NOMO-1 treated with DMSO at 0.1 percent for 48 hours (cell line): ENCODE data around the gene SLC22A1.
"Not testable (repeated sequence)": the region's sequence is repeated elsewhere in the genome, so short reads cannot be mapped to it uniquely, and the experiment has no call there.

ENCODE experiments used
- DNase-seq: peaks from one replicate; lab custom pipeline; 2025; ENCODE audit not compliant: unreplicated experiment; lab: John Stamatoyannopoulos, UW

The SLC22A1 gene

DNA sequence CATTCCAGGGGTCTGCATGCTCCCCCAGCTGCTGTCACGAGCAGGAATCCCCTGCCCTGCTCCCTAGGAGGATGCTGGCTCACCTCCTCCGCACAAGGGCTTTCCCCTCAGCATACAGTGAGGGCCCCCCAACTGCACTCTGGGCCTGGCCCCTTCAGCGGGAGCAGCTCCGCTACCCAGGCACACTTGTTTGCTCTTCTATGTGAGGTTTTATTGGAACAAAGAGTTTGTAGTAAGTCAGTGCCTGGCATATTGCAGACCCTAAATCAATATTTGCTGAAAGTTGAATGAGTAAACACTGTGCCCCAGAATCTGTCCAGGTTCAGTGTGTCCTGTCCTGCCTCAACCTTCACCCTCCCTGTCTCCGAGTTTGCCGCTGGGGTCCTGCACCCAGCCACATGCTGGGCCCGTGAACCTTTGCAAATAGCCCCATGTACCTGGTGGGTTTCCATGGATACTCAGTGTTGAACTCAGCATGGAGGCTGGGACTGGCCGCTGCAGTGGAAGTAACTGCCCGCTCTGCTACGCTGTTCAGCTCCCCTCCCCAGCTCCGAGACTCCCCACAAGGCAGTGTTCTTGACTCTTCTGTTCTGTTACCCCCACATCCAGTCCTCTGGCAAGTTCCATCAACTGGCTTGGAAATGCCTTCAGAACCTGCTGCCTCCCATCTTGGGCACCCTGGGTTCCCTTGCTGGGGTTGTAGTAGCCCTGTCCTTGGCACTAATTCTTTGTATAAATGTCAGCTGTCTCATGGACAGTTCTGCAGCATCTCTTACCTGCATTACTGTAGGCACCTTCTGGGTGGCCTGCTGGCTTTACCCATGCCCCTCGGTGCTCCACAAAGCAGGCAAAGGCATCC lies 15.7 kb downstream of the SLC22A1 start:
- DNase-seq: no peak

DNA sequence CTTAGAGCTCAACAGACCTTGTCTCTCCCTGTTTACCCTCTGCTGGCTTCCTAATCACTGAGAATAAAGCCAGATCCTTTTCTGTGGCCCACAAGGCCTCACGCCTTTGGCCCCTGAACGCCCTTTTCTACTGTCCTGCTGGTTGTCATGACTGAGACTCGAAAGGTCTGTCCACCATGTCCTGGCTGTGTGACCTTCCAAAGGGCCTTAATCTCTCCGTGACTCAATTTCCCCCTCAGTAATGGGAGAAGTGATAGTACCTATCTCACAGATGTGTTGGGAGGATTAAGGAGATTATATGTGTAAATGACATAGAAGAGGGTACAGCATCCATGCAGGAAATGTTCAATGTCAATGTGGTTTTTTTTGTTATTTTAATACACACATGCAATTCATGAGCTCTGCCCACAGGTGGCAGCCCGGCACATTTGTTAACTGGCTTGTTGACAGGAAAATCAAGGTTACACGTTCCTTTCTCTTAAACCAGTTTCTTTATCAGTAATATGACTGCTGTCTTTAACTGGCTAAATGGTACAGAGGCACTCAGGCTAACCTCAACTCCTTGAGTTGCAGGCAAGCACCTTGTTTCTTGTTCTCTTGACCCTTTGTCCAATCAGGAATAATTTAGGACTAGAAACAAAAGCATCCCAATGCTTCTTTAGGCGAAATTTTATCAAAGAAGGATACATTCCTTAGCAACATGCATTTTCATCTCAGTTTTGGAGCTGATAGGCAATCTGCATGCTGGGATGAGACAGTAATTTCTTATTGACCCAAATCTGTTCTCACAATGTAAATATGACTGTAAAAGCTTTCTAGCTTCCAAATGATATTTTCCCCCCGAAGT lies 16.6 kb downstream of the SLC22A1 start:
- peak; percentile 44 for DNase-seq

DNA sequence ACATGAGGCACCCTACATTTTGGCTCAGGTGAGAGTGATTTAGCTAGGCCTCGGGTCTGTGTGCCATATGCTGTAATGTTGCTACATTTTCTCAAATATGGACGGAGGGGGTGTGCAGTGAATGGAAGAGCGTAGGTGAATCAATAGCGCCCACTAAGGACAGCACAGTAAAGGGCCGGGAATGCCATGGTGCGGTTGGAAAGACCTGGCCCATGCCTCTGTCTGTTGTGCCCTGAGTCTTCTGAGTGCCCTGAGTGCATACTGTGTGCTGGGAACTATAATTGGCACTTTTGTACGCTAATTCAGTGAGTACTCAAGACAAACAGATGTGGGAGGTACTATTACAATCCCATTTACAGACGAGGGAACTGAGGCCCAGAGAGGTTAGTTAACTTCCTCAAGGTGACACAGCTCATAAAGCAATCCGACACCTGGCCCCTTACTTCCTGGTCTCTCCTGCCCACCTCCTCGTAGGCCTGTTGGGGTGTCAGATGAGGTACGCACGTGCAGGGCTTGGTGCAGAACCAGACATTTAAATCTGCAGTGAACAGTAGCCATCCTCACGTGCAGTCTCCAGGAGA lies 17.3 kb downstream of the SLC22A1 start:
- no peak for DNase-seq

DNA sequence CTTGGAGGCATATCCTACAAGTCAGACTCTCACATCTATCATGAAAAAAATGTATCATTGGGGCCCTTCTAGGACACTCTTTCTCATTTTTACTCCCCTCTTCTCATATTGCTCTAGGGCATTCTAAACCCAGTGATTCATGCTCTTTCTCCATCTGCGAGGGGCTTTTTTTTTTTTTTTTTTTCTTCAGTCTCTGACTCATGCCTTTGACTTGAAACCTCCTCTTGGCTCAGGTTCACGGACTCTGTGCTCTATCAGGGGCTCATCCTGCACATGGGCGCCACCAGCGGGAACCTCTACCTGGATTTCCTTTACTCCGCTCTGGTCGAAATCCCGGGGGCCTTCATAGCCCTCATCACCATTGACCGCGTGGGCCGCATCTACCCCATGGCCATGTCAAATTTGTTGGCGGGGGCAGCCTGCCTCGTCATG lies 17.8 kb downstream of the SLC22A1 start:
- no peak for DNase-seq

DNA sequence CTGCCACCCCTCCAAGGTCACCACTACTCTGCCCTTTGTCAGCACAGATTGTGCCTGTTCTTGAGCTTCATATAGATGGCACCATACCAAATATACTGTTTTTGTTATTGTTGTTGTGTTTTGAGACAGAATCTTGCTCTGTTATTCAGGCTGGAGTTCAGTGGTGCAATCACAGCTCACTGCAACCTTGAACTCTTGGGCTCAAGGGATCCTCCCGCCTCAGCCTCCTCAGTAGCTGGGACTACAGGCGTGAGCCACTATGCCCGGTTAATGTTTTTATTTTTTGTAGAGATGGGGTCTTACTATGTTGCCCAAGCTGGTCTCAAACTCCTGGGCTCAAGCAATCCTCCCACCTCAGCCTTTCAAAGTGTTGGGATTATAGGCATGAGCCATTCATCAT lies 18.9 kb downstream of the SLC22A1 start:
- not testable (repeated sequence) for DNase-seq

DNA sequence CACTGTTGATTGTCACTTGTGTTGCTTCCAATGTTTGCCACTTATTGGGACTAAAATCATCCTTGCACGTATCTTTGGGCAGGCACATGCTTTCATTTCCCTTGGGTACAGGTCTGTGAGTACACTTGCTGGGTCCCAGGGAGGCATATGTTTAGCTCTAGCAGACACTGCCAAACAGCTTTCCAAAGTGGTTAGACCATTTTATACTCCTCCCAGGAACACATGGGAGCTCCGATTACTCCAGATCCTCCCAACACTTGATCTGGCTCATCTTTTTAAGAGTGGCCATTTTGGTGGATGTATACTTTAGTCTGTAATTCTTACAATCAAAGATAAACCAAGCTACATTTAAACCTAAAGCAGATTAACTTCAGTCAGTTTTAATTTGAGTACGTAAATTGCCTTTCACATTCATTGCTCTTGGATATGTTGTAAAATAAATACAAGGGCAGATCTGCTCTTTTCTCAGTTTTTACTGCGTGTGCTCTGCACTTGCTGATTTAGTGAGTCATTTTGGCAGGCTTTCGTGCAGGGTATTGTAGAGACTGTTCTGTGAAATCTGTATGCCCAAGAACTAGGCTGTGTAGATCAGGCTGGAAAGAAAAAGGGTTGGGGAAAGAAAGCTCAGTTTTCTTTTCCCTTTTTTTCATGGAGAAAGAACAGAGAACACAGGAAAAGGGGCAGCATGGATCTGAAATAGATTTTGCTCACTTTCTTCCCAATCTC lies 19.5 kb downstream of the SLC22A1 start:
- no peak for DNase-seq

DNA sequence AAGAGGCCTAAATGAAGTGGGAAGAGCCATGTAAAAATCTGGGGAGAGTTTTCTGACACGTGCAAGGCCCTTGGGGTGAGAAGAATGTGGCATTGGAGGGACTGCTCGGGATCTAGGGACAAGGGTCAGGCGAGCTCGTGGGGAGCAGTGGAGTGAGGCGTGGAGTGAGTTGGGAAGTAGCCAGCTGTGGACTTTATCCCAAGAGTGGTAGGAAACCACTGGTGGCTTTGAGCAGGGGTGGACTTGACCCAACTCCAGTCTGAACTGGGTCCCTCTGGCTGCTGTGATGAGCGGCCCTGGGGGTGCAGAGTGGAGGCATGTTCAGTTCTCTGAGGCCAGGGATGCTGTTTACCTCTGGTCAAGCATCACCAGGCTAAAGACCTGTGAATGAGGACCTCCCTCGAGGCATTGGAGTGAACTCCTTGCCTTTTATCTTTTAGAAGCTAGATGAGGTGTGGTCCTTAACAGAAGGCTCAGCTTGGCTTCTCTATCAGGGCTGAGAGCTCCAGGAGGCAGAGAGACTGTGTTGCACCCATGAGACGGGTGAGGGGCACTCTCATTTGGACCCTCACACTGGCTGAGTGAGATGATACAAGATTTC lies 20.6 kb downstream of the SLC22A1 start:
- no peak for DNase-seq

DNA sequence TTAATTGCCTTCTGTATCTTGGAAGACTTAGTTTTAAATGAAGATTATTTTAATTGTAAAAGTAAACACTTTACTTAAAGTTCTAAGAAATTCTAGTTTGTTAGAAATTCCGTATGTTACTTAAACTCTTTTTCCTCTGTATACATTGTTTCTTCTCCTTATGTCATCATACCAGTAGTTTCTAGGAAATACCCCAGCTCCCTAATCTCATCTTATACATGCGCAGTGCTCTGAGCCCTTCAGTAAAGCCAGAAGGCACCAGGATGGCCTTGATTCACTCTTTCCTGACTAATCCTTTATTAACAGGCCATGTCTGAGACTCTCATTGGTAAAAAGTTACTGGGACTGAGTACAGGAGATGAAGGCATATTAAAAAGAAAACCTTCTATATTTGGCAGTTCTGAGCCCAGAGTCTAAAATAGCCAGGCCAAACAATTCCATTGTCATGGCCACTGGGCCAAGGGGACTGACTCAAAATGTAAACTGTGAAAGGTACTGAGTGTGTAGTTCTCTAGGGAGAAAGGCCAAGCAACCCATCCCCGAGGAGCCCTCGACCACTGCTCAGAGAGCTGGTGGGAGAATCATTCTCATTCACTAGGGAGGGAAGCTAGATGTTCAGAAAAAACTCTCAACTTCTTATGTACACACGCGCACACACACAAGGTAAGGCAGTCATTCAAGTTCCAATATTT lies 25.0 kb downstream of the SLC22A1 start:
- no peak for DNase-seq

DNA sequence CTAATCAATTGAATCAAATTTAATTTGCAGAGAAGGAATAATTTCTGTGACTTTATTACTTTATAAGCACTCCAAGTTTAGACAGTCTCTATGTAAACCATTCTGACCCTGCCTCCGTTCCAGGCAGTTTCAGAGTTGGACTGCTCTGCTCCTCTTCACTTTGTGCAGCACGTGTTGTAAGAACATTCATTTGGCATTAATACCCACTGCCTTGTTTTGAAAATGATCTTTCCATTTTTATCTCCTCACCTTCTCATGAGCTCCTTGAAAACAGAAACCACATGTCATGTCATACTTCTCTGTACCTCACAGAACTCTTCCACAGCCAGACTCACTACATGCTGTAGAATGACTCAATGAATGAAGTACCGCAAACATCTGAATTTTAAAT lies 25.5 kb downstream of the SLC22A1 start:
- no peak for DNase-seq

DNA sequence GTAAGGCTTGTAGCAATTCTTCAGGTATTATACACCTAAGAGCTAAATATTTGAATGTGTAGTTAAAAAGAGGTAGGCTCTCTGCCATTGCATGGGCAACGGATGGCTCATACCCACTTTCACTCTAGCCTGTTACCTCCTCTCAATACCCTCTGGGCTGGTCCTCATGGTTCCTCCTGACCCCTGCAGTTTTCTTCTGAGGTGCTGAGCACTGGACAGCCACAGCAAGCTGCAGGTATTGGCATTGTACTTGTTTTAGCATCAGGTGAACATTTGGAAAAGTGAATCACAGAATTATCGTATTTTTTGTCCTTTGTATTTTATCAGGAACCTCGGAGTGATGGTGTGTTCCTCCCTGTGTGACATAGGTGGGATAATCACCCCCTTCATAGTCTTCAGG lies 32.9 kb downstream of the SLC22A1 start:
- no peak for DNase-seq

DNA sequence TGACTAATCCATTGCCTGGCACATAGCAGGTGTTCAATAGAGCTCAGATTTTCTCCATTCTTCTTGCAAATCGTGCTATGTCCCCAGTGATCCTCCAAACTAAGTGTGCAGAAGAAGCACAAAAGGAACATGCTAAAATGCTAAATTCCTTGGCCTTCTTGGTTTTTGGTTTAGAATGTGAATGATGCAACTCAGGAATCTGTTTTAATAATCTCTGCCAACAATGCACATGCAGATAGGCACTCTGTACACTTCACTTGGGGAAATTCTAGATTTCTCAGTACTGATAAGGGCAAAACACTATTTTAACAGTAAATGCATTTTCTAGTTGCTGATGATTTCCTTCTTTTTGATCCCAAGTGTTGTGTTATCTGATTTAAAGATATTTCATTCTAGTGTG lies 35.2 kb downstream of the SLC22A1 start:
- DNase-seq: no peak

DNA sequence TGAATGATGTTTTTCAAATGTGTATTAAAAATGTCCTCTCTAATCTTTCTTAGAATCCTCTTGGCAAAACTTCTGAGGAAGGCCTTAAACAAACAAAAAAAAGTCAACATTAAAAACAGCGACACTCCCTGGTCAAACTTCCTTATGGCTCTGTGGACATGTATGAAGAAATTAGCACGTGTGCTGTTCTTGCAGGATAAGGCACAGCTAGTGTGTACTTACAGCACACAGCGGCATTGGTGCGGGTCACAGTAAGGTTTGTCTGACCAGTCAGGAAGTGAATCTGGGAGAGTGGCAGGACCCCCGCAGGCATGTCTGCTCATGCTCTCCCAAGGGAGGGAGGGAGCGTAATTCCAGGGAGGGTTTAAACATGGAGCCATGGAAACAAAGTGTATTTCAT lies 38.8 kb downstream of the SLC22A1 start:
- DNase-seq: no peak

DNA sequence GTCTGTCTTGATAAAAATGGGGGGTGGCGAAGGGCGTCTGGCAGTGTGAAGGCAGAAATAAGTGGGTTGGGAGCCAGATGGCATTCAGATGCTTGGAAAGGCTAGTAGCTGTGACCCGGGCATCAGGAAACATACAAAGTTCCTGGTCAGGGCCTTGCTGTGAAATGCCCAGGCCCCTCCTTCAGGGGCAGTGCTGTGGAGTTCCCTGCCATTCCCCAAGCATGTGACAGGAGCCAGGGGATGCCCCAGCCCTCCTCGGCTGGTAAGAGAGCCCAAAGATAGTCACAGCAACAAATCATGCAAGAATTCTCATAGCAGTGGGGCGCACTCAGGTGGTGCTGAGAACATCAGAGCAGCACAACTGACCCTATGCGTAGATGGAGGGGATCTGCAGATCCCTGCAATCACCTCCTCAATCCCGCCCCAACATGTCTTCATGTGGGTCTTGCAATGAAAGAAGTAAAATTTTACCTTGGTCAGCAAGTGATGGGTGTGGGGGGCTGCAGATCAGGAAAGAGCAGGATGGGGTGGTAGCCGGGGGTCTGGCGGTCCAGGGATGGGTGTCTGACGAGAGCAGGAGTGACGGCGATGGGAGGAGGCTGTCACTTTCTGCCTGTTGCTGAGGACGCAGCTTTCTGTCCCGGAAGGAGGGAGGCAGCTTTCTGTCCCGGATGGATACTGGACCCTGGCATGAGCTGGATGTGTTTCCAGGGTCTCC lies 39.5 kb downstream of the SLC22A1 start:
- no peak for DNase-seq

DNA sequence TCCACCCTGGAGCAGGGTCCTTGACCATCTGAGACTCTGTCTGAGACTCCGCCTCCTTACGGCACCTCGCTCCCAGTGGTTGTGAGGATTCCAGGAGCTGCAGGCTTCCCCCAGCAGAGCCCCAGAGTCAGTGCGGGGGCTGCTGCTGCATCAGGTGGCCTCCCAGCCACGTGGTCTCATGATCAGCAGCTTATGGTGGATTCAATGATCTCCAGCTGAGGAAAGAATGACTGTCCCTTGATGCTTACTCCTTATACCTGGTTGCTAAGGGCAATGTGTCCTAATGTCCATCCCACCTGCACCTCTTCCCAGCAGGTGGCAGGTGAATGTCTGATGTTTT lies 40.0 kb downstream of the SLC22A1 start:
- no peak for DNase-seq

DNA sequence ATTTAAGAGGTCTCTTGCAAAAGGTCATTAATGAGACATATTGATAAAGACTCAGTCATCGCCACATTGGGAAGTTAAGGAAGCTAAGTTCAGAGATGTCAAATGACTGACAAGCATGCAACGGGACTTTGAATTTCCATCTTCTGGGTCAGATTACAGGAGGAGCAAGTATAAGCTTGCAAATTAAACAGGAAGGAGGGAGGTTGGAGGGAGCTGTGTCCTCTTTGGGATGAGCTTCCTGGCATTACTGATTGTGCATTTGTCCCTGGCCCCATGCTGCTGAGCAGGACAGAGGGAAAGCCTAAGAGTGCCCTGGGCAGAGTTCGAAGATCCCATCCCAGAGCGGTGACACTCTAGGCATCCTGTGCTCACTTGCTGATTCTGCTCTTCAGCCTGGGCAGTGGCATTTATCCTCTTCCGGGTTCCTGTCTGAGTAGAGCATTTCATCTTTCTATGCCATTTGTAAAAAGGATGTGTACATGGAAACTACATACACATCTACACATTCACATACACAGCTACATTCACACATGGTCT lies 40.5 kb downstream of the SLC22A1 start:
- DNase-seq: no peak

DNA sequence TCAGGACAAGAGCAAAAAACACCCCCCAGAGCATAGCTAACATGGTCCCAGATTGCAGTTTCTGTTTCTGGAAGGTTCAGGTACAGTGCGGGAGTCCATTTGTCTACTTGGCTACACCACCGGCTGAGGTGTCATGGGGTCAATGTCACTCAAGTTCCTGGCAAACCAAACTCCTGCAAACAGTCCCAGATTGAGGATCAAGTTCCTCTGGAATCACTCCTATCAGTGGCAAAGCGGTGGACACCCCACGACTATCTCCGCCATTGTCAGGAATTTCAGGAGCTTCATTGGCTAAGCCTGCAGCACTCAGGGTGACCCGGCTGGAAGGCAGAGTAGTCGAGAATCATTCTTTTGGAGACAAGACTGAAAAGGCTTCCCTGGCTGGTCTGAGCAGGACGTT lies 41.8 kb downstream of the SLC22A1 start:
- no peak for DNase-seq

DNA sequence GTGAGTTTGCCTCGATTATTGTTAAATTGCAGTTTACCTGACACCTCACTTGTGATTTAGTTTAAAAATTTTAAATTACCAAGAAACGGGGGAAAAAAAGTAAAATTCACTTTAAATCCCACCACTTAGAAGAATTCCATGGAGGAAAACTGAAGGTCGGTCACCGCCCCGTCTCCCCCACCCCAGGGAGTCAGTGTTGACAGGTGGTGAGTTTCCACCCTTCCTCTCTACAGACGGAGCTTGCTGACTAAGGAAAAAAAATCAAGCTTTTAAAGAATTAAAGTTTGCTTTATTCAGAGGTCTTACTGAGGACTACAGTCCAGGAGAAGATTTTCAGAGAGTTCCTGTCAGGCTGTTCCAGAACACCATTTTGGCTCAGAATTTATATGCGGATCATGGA lies 42.3 kb downstream of the SLC22A1 start:
- no peak for DNase-seq

DNA sequence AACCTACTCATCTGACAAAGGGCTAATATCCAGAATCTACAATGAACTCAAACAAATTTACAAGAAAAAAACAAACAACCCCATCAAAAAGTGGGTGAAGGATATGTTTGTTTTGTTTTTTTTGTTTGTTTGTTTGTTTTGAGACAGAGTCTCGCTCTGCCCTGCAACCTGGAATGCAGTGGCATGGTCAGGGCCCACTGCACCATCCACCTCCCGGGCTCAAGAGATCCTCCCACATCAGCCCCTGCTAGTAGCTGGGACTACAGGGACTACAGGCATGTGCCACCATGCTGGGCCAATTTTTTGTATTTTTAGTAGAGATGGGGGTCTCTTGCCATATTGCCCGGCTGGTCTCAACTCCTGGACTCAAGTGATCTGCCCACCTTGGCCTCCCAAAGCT lies 44.3 kb downstream of the SLC22A1 start:
- DNase-seq: not testable (repeated sequence)

DNA sequence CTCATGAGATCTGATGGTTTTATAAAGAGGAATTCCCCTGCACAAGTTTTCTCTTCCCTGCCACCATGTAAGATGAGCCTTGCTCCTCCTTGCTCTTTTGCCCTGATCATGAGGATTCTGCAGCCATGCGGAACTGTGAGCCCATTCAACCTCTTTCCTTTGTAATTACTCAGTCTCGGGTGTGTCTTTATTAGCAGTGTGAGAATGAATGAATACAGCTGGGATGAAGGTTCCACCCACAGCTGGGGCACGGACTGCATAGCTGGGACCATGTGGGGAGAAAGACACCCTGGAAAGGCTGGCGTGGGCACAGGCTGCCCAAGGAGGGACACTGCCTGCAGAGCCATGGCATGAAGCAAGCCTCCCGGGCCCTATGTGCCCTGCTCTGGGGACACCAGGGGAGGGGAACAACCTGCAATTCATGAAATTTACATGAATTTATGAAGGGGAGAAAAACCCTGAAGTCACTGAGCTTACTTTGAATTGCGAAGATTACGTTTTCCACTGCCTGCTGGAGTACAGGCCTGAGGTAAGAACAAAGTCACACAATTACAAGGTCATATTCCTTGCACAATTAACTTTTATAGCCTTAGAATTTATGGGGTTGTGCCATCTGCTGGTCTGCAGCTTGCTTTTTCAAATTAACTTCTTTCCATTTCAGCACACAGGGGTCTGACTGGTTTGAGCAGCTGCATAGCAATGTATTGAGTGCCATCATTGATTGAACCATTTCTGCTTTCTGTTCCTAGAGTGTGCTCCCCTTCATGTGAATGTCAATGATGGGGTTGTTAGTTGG lies 46.2 kb downstream of the SLC22A1 start:
- DNase-seq: no peak
